Measurements from ENCODE around the gene MRPL9.

MRPL9 gene

GRCh38 chr1:151762941-151763921 lies at the start of gene MRPL9:
TSS of gene MRPL9 (minus strand) at chr1:151763496. CDS start at chr1:151763479, 17 bp downstream.
- H3K4me3 ChIP-seq (ENCODE audit: low read length) = peak within 1 kb of the TSS; percentile 94
- TF ChIP-seq ZNF274 (IDR thresholded peaks at IDR 0.05; ENCODE audit: low read depth, low read length) = no peak

GRCh38 chr1:151811181-151811580 lies 47.9 kb upstream of the MRPL9 start:
- no peak for TF ChIP-seq ZNF274 (IDR thresholded peaks at IDR 0.05; ENCODE audit: low read depth, low read length)
- H3K4me3 ChIP-seq (ENCODE audit: low read length) = no peak overlapping the region

DNA sequence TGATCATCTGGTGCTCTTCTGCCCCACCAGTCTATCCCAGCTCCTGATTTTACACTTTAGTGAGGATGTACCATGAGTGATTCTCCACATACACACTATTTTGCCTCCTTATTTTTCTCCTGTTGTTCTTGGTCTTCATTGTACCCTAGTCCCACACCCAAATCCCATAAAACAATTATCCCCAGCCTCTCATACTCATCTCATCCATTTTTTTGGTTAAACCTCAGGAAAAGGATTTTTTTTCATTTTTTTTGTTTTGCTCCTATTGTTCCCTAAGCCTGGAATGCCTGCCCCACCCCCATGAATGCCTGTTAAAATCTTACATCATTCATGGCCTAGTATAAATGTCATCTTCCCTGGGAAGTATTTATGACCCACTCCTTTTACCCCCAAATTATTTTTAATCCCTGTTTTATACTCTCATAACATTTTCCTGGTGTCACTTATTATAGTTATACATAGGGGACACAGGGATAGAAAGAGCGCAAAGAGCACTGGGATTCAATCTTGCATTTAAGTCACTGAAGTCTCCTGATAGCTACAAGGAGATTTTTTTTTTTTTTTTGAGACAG lies 46.8 kb upstream of the MRPL9 start:
- no peak overlapping the region for H3K4me3 ChIP-seq (ENCODE audit: low read length)
- no peak for TF ChIP-seq ZNF274 (IDR thresholded peaks at IDR 0.05; ENCODE audit: low read depth, low read length)

DNA sequence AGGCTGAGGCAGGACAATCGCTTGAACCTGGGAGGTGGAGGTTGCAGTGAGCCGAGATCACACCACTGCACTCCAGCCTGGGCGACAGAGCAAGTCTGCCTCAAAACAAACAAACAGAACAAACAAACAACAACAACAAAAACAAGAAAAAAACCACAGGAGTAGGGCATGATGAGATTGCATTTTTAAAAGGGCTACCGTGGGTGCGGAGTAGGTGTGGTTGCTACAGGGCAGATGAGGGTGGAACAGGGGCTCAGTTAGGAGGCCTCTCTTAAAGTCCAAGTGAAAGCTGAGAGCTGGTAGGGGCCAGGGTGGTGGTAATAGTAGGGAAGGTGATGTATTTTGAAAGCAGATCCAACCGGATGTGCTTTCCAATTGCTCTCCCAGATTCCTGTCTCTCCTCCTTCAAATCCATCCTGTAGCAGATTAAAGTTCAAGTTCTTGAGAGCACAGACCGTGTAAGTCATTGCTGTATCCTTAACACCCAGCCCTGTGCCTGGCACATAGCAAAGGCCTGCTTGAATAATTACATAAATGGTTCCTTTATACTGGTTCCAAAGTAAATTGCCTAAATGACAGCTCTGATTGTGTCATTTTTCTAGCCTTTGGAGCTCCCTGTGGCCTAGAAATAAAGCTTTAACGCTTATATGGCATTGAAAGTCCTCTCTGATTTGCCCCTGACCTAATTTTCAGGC lies 46.1 kb upstream of the MRPL9 start:
- no peak overlapping the region for H3K4me3 ChIP-seq (ENCODE audit: low read length)
- no peak for TF ChIP-seq ZNF274 (IDR thresholded peaks at IDR 0.05; ENCODE audit: low read depth, low read length)

DNA sequence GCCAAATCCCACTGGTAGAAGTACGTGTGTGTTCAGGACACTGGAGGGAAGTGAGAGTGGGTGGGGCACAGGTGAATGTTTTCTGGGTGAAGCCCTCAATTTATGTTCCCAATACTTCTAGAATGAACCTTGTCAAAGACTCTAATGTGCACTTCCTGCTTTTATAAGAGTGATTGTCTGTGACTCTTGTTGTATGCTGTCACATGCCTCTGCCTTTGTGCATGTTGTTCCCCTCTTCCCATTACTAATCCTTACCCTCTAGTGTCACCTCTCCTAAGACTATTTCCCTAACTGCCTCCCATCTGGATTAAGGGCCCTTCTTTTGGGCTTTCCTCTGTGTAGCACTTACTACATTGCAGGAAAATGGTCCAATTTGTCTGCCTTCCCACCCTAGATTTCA lies 44.5 kb upstream of the MRPL9 start:
- H3K4me3 ChIP-seq (ENCODE audit: low read length) = no peak overlapping the region
- no peak for TF ChIP-seq ZNF274 (IDR thresholded peaks at IDR 0.05; ENCODE audit: low read depth, low read length)

DNA sequence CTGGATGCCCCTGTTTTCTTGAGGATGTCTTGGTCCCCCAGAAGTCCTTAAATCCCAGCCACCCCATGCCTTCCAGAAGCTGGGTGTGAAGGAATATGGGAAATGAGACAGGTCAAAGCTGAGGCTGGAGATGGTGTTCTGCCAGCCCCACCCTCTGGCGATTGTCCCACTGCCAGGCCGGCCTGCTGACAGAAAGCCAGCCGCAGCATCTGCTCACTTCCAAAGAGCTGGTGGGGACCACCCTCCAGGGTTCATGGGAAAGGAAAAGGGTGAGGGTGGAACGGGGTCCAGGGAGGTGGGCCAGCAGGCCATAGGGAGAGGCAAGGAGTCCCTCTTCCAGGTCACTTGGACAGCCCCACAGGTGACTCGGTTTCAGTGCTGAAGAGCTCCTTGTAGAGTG lies 43.8 kb upstream of the MRPL9 start:
- no peak for TF ChIP-seq ZNF274 (IDR thresholded peaks at IDR 0.05; ENCODE audit: low read depth, low read length)
- H3K4me3 ChIP-seq (ENCODE audit: low read length) = no peak overlapping the region

DNA sequence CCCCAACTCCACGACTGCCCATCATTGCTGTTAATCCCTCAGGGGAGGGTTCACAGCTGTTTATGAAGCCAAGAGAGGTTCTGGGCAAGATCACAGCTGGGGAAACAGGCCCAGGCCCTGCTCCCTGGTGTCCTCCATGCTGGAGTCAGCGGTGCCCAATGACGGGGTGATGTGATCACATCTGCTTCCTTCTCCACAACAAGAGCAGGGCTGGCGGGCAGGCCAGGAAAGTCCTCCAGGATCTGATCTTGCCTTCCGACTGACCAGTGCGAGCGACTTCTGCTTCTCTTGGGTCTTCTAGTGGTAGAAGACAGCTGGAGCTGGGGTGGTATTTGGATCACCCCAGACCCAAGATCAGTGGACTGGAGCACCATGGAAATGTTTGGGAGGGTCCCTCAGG lies 42.9 kb upstream of the MRPL9 start:
- H3K4me3 ChIP-seq (ENCODE audit: low read length) = no peak overlapping the region

DNA sequence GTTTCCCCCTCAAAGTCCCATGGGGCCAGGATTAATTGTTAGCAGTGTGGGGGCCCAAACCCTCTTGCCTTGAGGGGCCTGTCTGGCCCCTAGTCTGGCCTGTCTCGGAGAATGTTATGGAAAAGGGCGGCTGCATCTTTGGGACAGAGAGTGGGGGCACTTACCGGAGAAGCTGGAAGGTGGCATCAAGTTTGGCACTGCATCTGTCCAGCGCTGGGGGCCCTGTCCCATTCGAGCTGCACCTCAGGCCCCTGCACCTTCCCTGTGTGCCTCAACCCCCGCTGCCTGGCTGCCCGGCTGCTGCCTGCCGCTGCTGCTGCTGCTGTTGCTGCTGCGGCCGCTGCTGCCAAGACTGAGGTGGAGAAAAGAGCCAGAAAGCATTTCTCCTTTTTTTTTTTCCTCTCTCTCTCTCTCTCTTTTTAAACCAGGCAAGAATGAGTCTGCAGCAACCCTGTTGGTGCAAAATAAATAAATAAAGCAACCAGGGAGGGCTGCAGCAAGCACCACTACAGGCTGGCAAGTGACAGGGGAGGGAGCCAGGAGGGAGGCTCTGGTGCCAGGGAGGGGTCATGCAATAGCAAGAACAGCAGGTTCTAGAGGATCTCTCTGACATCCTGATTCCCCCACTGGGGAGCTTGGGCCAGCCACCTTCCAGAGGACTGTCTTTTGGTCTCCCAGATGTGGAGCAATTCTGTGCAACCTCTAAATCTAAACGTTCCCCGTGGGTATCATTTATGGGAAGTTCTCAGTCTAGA lies 41.9 kb upstream of the MRPL9 start, which contains the start of gene LINGO4:
TSS of gene LINGO4 (minus strand) at position 354 of the 755 bp plus-strand sequence. CDS start 2,715 bp downstream, outside the sequence.
- no peak within 1 kb of the TSS for H3K4me3 ChIP-seq (ENCODE audit: low read length)
- TF ChIP-seq ZNF274 (IDR thresholded peaks at IDR 0.05; ENCODE audit: low read depth, low read length) = no peak

More for the DNA sequence above, 42.9 kb upstream of the MRPL9 start:
- no peak for TF ChIP-seq ZNF274 (IDR thresholded peaks at IDR 0.05; ENCODE audit: low read depth, low read length)

DNA sequence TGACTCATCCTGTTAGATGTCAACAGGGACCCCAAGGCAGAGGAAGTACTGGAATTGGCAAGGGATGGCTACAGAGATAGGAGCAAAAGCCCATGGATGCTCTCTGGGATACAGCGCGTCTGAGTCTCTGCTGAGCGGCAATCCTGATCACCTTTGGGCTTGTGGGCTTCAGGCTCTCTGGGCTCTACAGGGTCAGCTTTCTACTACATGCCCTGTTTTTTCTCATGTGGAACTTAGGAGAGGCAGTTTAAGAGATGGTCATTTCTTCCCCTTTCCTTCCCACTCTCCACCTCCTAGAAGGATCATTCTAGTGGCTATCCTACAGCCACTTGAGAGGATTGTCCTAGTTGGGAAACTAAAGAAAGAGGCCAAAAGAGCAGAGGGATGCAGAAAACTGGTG lies 40.6 kb upstream of the MRPL9 start:
- H3K4me3 ChIP-seq (ENCODE audit: low read length) = no peak overlapping the region
- no peak for TF ChIP-seq ZNF274 (IDR thresholded peaks at IDR 0.05; ENCODE audit: low read depth, low read length)

DNA sequence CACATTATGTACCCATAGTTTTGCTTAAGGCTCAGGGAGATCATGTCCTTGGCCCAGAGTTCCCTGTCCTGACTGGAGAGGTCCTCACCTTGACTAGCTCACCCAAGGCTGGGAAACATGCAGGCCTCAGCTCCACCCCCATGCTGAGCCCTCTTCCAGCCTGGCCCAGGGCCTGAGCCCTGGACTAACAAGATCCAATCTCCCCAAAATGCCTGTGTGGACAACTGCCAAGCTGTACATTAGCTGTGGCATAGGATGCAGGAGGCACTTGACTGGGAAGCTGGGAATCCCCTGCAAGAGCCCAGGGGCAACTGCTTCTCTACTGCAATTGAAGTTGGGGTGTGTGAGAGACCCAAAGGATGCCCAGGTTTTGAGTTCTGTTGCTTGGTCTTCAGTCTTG lies 39.9 kb upstream of the MRPL9 start:
- H3K4me3 ChIP-seq (ENCODE audit: low read length) = no peak overlapping the region
- TF ChIP-seq ZNF274 (IDR thresholded peaks at IDR 0.05; ENCODE audit: low read depth, low read length) = no peak

DNA sequence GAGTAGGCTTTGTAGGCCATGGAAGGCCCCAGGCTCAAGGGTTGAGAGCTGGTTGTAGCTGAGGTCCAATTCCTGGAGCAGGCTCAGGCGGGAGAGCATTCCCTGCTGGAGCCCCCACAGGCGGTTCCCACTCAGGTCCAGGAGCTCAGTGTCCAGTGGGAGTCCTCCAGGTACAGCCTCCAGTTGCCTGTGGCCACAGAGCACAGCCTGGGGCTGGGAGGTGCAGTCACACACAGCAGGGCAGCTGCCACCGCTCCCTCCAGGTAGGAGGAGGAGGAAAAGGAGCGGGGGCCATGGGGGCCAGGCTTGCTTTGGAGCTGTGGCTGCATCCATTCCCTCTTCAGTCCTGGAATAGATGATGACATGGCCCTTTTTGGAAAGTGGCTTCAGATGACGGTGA lies 39.1 kb upstream of the MRPL9 start:
- TF ChIP-seq ZNF274 (IDR thresholded peaks at IDR 0.05; ENCODE audit: low read depth, low read length) = no peak
- no peak overlapping the region for H3K4me3 ChIP-seq (ENCODE audit: low read length)

GRCh38 chr1:151801846-151802245 lies 38.5 kb upstream of the MRPL9 start:
- H3K4me3 ChIP-seq (ENCODE audit: low read length) = no peak overlapping the region
- TF ChIP-seq ZNF274 (IDR thresholded peaks at IDR 0.05; ENCODE audit: low read depth, low read length) = no peak

GRCh38 chr1:151801310-151801820 lies 38.1 kb upstream of the MRPL9 start:
- H3K4me3 ChIP-seq (ENCODE audit: low read length) = no peak overlapping the region
- TF ChIP-seq ZNF274 (IDR thresholded peaks at IDR 0.05; ENCODE audit: low read depth, low read length) = no peak

GRCh38 chr1:151800830-151801229 lies 37.5 kb upstream of the MRPL9 start:
- TF ChIP-seq ZNF274 (IDR thresholded peaks at IDR 0.05; ENCODE audit: low read depth, low read length) = no peak
- H3K4me3 ChIP-seq (ENCODE audit: low read length) = no peak overlapping the region

Measured in GM08714 (cell line).